Measurements from ENCODE around the gene FPGS.

FPGS gene

GRCh38 chr9:127794001-127794791 lies 8.5 kb upstream of the FPGS start:
- peaks cover 4% of the 10 kb centered on the region for H3K4me1 ChIP-seq (ENCODE audit: control insufficient read depth, insufficient read depth, low read length)
- no peak overlapping the region for H3K4me3 ChIP-seq (ENCODE audit: low read depth, low read length)
- H3K9ac ChIP-seq (ENCODE audit: low read depth, low read length): no peak overlapping the region
- no peaks in the 10 kb centered on the region for H3K9me3 ChIP-seq (ENCODE audit: control insufficient read depth, insufficient read depth, low read length)
- H3K27me3 ChIP-seq (ENCODE audit: control insufficient read depth, insufficient read depth, low read length): no peaks in the 10 kb centered on the region
- H3K36me3 ChIP-seq (ENCODE audit: control insufficient read depth, insufficient read depth, low read length): peaks cover 28% of the 10 kb centered on the region

GRCh38 chr9:127796225-127796813 lies 6.4 kb upstream of the FPGS start:
- no peaks in the 10 kb centered on the region for H3K9me3 ChIP-seq (ENCODE audit: control insufficient read depth, insufficient read depth, low read length)
- H3K4me3 ChIP-seq (ENCODE audit: low read depth, low read length): no peak overlapping the region
- no peak overlapping the region for H3K9ac ChIP-seq (ENCODE audit: low read depth, low read length)
- no peaks in the 10 kb centered on the region for H3K27me3 ChIP-seq (ENCODE audit: control insufficient read depth, insufficient read depth, low read length)
- peaks cover 4% of the 10 kb centered on the region for H3K4me1 ChIP-seq (ENCODE audit: control insufficient read depth, insufficient read depth, low read length)
- peaks cover 8% of the 10 kb centered on the region for H3K36me3 ChIP-seq (ENCODE audit: control insufficient read depth, insufficient read depth, low read length)

- H3K9ac ChIP-seq (ENCODE audit: low read depth, low read length): no peak overlapping the region
- peaks cover 5% of the 10 kb centered on the region for H3K36me3 ChIP-seq (ENCODE audit: control insufficient read depth, insufficient read depth, low read length)
- H3K4me3 ChIP-seq (ENCODE audit: low read depth, low read length): no peak overlapping the region
- no peaks in the 10 kb centered on the region for H3K27me3 ChIP-seq (ENCODE audit: control insufficient read depth, insufficient read depth, low read length)
- H3K4me1 ChIP-seq (ENCODE audit: control insufficient read depth, insufficient read depth, low read length): peaks cover 5% of the 10 kb centered on the region
- H3K9me3 ChIP-seq (ENCODE audit: control insufficient read depth, insufficient read depth, low read length): no peaks in the 10 kb centered on the region
Measured at GRCh38 chr9:127796852-127797370, 5.8 kb upstream of the FPGS start.

GRCh38 chr9:127801955-127802575 lies 617 bp upstream of the FPGS start:
- Histone ChIP-seq H3K9me3 (ENCODE audit: control insufficient read depth, insufficient read depth, low read length) (no peaks in the 10 kb centered on the region), H3K9ac (ENCODE audit: low read depth, low read length) (peak overlapping the region; percentile 24)

GRCh38 chr9:127803507-127804352 lies 1.0 kb downstream of the FPGS start:
- Histone ChIP-seq H3K4me1 (ENCODE audit: control insufficient read depth, insufficient read depth, low read length) (peaks cover 4% of the 10 kb centered on the region), H3K9me3 (ENCODE audit: control insufficient read depth, insufficient read depth, low read length) (no peaks in the 10 kb centered on the region), H3K27me3 (ENCODE audit: control insufficient read depth, insufficient read depth, low read length) (no peaks in the 10 kb centered on the region)

More at GRCh38 chr9:127801955-127802575, 617 bp upstream of the FPGS start:
- no peaks in the 10 kb centered on the region for H3K27me3 ChIP-seq (ENCODE audit: control insufficient read depth, insufficient read depth, low read length)
- peaks cover 2% of the 10 kb centered on the region for H3K36me3 ChIP-seq (ENCODE audit: control insufficient read depth, insufficient read depth, low read length)
- H3K4me1 ChIP-seq (ENCODE audit: control insufficient read depth, insufficient read depth, low read length): peaks cover 4% of the 10 kb centered on the region
- H3K4me3 ChIP-seq (ENCODE audit: low read depth, low read length): peak overlapping the region; percentile 62

GRCh38 chr9:127805620-127806019 lies 2.9 kb downstream of the FPGS start:
- no peaks in the 10 kb centered on the region for H3K27me3 ChIP-seq (ENCODE audit: control insufficient read depth, insufficient read depth, low read length)
- H3K4me3 ChIP-seq (ENCODE audit: low read depth, low read length): no peak overlapping the region
- peaks cover 4% of the 10 kb centered on the region for H3K4me1 ChIP-seq (ENCODE audit: control insufficient read depth, insufficient read depth, low read length)

More at GRCh38 chr9:127803507-127804352, 1.0 kb downstream of the FPGS start:
- peak overlapping the region; percentile 91 for H3K9ac ChIP-seq (ENCODE audit: low read depth, low read length)
- peaks cover 4% of the 10 kb centered on the region for H3K36me3 ChIP-seq (ENCODE audit: control insufficient read depth, insufficient read depth, low read length)
- H3K4me3 ChIP-seq (ENCODE audit: low read depth, low read length): peak overlapping the region; percentile 95

GRCh38 chr9:127806871-127807270 lies 4.2 kb downstream of the FPGS start:
- H3K27me3 ChIP-seq (ENCODE audit: control insufficient read depth, insufficient read depth, low read length): no peaks in the 10 kb centered on the region
- H3K4me3 ChIP-seq (ENCODE audit: low read depth, low read length): no peak overlapping the region
- peaks cover 3% of the 10 kb centered on the region for H3K4me1 ChIP-seq (ENCODE audit: control insufficient read depth, insufficient read depth, low read length)
- no peak overlapping the region for H3K9ac ChIP-seq (ENCODE audit: low read depth, low read length)
- no peaks in the 10 kb centered on the region for H3K9me3 ChIP-seq (ENCODE audit: control insufficient read depth, insufficient read depth, low read length)
- peaks cover 11% of the 10 kb centered on the region for H3K36me3 ChIP-seq (ENCODE audit: control insufficient read depth, insufficient read depth, low read length)

More at GRCh38 chr9:127805620-127806019, 2.9 kb downstream of the FPGS start:
- Histone ChIP-seq H3K9me3 (ENCODE audit: control insufficient read depth, insufficient read depth, low read length) (no peaks in the 10 kb centered on the region), H3K9ac (ENCODE audit: low read depth, low read length) (no peak overlapping the region), H3K36me3 (ENCODE audit: control insufficient read depth, insufficient read depth, low read length) (peaks cover 9% of the 10 kb centered on the region)

GRCh38 chr9:127808347-127809001 lies 5.8 kb downstream of the FPGS start:
- Histone ChIP-seq H3K36me3 (ENCODE audit: control insufficient read depth, insufficient read depth, low read length) (peaks cover 26% of the 10 kb centered on the region), H3K4me3 (ENCODE audit: low read depth, low read length) (no peak overlapping the region), H3K9ac (ENCODE audit: low read depth, low read length) (no peak overlapping the region), H3K9me3 (ENCODE audit: control insufficient read depth, insufficient read depth, low read length) (no peaks in the 10 kb centered on the region), H3K27me3 (ENCODE audit: control insufficient read depth, insufficient read depth, low read length) (no peaks in the 10 kb centered on the region), H3K4me1 (ENCODE audit: control insufficient read depth, insufficient read depth, low read length) (no peaks in the 10 kb centered on the region)

- Histone ChIP-seq H3K36me3 (ENCODE audit: control insufficient read depth, insufficient read depth, low read length) (peaks cover 32% of the 10 kb centered on the region), H3K27me3 (ENCODE audit: control insufficient read depth, insufficient read depth, low read length) (no peaks in the 10 kb centered on the region), H3K4me1 (ENCODE audit: control insufficient read depth, insufficient read depth, low read length) (no peaks in the 10 kb centered on the region), H3K9me3 (ENCODE audit: control insufficient read depth, insufficient read depth, low read length) (no peaks in the 10 kb centered on the region), H3K4me3 (ENCODE audit: low read depth, low read length) (peak overlapping the region; percentile 6), H3K9ac (ENCODE audit: low read depth, low read length) (no peak overlapping the region)
Measured at GRCh38 chr9:127809002-127809539, 6.4 kb downstream of the FPGS start.

- Histone ChIP-seq H3K4me3 (ENCODE audit: low read depth, low read length) (peak overlapping the region; percentile 6), H3K27me3 (ENCODE audit: control insufficient read depth, insufficient read depth, low read length) (no peaks in the 10 kb centered on the region), H3K9me3 (ENCODE audit: control insufficient read depth, insufficient read depth, low read length) (no peaks in the 10 kb centered on the region), H3K9ac (ENCODE audit: low read depth, low read length) (no peak overlapping the region), H3K36me3 (ENCODE audit: control insufficient read depth, insufficient read depth, low read length) (peaks cover 34% of the 10 kb centered on the region), H3K4me1 (ENCODE audit: control insufficient read depth, insufficient read depth, low read length) (no peaks in the 10 kb centered on the region)
Measured at GRCh38 chr9:127809540-127810377, 7.1 kb downstream of the FPGS start.

All from iPS-15b (cell line).